ENCODE measurements around the gene PABPN1L. TPM values are rescaled to one million over a fixed set of nuclear protein-coding genes. Genes with fewer than 3 reads are reported as not detected.

PABPN1L gene
- total and polyA plus RNA-seq, 2 of the 13 experiments (the other 11 are each of a cell fraction or from before 2014, with no cell fraction given): not detected

DNA sequence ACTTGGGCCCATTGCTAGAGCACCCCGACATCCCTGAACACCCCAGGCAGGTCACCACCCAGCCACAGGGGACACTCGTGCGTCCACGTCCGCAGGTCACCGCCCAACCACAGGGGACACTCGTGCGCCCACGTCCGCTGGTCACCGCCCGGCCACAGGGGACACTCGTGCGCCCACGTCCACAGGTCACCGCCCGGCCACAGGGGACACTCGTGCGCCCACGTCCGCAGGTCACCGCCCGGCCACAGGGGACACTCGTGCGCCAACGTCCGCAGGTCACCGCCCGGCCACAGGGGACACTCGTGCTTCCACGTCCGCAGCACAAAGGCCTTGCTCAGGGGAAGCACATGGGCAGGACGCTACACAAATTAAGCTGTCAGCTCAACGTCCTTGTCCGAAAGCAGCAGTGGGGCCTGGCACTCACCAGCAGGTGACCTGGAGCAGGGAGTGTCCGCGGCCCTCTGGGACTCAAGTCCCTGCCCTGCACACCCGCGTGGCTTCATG lies 27.4 kb downstream of the PABPN1L start (continued):
- TF ChIP-seq, protein P1, sequence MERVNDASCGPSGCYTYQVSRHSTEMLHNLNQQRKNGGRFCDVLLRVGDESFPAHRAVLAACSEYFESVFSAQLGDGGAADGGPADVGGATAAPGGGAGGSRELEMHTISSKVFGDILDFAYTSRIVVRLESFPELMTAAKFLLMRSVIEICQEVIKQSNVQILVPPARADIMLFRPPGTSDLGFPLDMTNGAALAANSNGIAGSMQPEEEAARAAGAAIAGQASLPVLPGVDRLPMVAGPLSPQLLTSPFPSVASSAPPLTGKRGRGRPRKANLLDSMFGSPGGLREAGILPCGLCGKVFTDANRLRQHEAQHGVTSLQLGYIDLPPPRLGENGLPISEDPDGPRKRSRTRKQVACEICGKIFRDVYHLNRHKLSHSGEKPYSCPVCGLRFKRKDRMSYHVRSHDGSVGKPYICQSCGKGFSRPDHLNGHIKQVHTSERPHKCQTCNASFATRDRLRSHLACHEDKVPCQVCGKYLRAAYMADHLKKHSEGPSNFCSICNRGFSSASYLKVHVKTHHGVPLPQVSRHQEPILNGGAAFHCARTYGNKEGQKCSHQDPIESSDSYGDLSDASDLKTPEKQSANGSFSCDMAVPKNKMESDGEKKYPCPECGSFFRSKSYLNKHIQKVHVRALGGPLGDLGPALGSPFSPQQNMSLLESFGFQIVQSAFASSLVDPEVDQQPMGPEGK (CRISPR knock-in tag; IDR thresholded peaks at IDR 0.05): peak; percentile 27; the same call in 1 of the 2 replicates
- TF ChIP-seq, protein P2, sequence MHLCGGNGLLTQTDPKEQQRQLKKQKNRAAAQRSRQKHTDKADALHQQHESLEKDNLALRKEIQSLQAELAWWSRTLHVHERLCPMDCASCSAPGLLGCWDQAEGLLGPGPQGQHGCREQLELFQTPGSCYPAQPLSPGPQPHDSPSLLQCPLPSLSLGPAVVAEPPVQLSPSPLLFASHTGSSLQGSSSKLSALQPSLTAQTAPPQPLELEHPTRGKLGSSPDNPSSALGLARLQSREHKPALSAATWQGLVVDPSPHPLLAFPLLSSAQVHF (CRISPR knock-in tag; IDR thresholded peaks at IDR 0.05): 0 out of 2 replicates have a peak, but pooled peaks have one; percentile 30
- TF ChIP-seq DPF2 (CRISPR knock-in tag; IDR thresholded peaks at IDR 0.05; ENCODE audit: borderline replicate concordance, low read depth) (no peak), NFYB (CRISPR knock-in tag; IDR thresholded peaks at IDR 0.05) (no peak), TRIM24 (CRISPR knock-in tag; IDR thresholded peaks at IDR 0.05) (no peak), EZH2 (conservative IDR thresholded peaks at IDR 0.05; ENCODE audit: low read depth, low read length) (no peak), KDM2A (CRISPR knock-in tag; IDR thresholded peaks at IDR 0.05; ENCODE audit: borderline replicate concordance, low read depth) (0 out of 2 replicates have a peak, but pooled peaks have one; percentile 50), SETDB1 (CRISPR knock-in tag; IDR thresholded peaks at IDR 0.05; ENCODE audit: borderline replicate concordance) (peak; percentile 100), SP4 (CRISPR knock-in tag; IDR thresholded peaks at IDR 0.05) (peak; percentile 54), PHF8 (CRISPR knock-in tag; IDR thresholded peaks at IDR 0.05) (peak; percentile 45; the same call in 1 of the 2 replicates), IKZF1 (IDR thresholded peaks at IDR 0.05) (no peak), ZFP90 (CRISPR knock-in tag; IDR thresholded peaks at IDR 0.05; ENCODE audit: borderline replicate concordance) (no peak), SP140L (CRISPR knock-in tag; IDR thresholded peaks at IDR 0.05; ENCODE audit: borderline replicate concordance) (no peak), RXRA (CRISPR knock-in tag; IDR thresholded peaks at IDR 0.05) (peak; percentile 86), ZFX (CRISPR knock-in tag; IDR thresholded peaks at IDR 0.05; ENCODE audit: low read depth) (peak; percentile 67; the same call in 1 of the 2 replicates)
- TF ChIP-seq, protein P3, sequence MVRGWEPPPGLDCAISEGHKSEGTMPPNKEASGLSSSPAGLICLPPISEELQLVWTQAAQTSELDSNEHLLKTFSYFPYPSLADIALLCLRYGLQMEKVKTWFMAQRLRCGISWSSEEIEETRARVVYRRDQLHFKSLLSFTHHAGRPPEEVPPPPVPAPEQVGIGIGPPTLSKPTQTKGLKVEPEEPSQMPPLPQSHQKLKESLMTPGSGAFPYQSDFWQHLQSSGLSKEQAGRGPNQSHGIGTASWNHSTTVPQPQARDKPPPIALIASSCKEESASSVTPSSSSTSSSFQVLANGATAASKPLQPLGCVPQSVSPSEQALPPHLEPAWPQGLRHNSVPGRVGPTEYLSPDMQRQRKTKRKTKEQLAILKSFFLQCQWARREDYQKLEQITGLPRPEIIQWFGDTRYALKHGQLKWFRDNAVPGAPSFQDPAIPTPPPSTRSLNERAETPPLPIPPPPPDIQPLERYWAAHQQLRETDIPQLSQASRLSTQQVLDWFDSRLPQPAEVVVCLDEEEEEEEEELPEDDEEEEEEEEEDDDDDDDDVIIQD (CRISPR knock-in tag; IDR thresholded peaks at IDR 0.05; ENCODE audit: low read depth): peak; percentile 95
- TF ChIP-seq, protein P4, sequence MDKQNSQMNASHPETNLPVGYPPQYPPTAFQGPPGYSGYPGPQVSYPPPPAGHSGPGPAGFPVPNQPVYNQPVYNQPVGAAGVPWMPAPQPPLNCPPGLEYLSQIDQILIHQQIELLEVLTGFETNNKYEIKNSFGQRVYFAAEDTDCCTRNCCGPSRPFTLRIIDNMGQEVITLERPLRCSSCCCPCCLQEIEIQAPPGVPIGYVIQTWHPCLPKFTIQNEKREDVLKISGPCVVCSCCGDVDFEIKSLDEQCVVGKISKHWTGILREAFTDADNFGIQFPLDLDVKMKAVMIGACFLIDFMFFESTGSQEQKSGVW (CRISPR knock-in tag; IDR thresholded peaks at IDR 0.05; ENCODE audit: borderline replicate concordance): no peak
- TF ChIP-seq, protein P5, sequence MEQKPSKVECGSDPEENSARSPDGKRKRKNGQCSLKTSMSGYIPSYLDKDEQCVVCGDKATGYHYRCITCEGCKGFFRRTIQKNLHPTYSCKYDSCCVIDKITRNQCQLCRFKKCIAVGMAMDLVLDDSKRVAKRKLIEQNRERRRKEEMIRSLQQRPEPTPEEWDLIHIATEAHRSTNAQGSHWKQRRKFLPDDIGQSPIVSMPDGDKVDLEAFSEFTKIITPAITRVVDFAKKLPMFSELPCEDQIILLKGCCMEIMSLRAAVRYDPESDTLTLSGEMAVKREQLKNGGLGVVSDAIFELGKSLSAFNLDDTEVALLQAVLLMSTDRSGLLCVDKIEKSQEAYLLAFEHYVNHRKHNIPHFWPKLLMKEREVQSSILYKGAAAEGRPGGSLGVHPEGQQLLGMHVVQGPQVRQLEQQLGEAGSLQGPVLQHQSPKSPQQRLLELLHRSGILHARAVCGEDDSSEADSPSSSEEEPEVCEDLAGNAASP (CRISPR knock-in tag; IDR thresholded peaks at IDR 0.05; ENCODE audit: borderline replicate concordance): no peak; the same call in 1 of the 2 replicates
- TF ChIP-seq, protein P6, sequence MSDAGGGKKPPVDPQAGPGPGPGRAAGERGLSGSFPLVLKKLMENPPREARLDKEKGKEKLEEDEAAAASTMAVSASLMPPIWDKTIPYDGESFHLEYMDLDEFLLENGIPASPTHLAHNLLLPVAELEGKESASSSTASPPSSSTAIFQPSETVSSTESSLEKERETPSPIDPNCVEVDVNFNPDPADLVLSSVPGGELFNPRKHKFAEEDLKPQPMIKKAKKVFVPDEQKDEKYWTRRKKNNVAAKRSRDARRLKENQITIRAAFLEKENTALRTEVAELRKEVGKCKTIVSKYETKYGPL (CRISPR knock-in tag; IDR thresholded peaks at IDR 0.05): no peak
- TF ChIP-seq, protein P7, sequence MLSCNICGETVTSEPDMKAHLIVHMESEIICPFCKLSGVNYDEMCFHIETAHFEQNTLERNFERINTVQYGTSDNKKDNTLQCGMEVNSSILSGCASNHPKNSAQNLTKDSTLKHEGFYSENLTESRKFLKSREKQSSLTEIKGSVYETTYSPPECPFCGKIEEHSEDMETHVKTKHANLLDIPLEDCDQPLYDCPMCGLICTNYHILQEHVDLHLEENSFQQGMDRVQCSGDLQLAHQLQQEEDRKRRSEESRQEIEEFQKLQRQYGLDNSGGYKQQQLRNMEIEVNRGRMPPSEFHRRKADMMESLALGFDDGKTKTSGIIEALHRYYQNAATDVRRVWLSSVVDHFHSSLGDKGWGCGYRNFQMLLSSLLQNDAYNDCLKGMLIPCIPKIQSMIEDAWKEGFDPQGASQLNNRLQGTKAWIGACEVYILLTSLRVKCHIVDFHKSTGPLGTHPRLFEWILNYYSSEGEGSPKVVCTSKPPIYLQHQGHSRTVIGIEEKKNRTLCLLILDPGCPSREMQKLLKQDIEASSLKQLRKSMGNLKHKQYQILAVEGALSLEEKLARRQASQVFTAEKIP (CRISPR knock-in tag; IDR thresholded peaks at IDR 0.05; ENCODE audit: borderline replicate concordance): no peak

Data from HepG2 (cell line).